Measurements from ENCODE around the gene CNDP1. TPM values are rescaled to one million over a fixed set of nuclear protein-coding genes. Genes with fewer than 3 reads are reported as not detected.

The CNDP1 gene
- total RNA-seq, 4 donors from 2014 or later = 0.08 to 2.4 TPM; not detected in 2

- no peak overlapping the region for H3K4me3 ChIP-seq (ENCODE audit: low read depth, poor library complexity, severe bottlenecking)
- TF ChIP-seq POLR2A (IDR thresholded peaks at IDR 0.05) = no peak
- intact Hi-C loops (cut with DNase I; ENCODE audit: low total_unique reads) = no loop called here
- DNase-seq (ENCODE audit: low spot score in 2 of 2) = no peak
Observed at GRCh38 chr18:74595431-74595830, 61.1 kb downstream of the CNDP1 start.

GRCh38 chr18:74597034-74597661, 62.8 kb downstream of the CNDP1 start:
- intact Hi-C loops (cut with DNase I; ENCODE audit: low total_unique reads) = no loop called here
- WGBS, 2 donors = 0% methylated on average over 33 to 41 of the region's 41 CpGs
- no peak for TF ChIP-seq POLR2A (IDR thresholded peaks at IDR 0.05)
- TF ChIP-seq, protein P1, sequence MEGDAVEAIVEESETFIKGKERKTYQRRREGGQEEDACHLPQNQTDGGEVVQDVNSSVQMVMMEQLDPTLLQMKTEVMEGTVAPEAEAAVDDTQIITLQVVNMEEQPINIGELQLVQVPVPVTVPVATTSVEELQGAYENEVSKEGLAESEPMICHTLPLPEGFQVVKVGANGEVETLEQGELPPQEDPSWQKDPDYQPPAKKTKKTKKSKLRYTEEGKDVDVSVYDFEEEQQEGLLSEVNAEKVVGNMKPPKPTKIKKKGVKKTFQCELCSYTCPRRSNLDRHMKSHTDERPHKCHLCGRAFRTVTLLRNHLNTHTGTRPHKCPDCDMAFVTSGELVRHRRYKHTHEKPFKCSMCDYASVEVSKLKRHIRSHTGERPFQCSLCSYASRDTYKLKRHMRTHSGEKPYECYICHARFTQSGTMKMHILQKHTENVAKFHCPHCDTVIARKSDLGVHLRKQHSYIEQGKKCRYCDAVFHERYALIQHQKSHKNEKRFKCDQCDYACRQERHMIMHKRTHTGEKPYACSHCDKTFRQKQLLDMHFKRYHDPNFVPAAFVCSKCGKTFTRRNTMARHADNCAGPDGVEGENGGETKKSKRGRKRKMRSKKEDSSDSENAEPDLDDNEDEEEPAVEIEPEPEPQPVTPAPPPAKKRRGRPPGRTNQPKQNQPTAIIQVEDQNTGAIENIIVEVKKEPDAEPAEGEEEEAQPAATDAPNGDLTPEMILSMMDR (IDR thresholded peaks at IDR 0.05) = no peak
- H3K4me3 ChIP-seq (ENCODE audit: low read depth, poor library complexity, severe bottlenecking) = peak overlapping the region; percentile 92
- DNase-seq (ENCODE audit: low spot score in 2 of 2) = peak; percentile 37 to 94

DNA sequence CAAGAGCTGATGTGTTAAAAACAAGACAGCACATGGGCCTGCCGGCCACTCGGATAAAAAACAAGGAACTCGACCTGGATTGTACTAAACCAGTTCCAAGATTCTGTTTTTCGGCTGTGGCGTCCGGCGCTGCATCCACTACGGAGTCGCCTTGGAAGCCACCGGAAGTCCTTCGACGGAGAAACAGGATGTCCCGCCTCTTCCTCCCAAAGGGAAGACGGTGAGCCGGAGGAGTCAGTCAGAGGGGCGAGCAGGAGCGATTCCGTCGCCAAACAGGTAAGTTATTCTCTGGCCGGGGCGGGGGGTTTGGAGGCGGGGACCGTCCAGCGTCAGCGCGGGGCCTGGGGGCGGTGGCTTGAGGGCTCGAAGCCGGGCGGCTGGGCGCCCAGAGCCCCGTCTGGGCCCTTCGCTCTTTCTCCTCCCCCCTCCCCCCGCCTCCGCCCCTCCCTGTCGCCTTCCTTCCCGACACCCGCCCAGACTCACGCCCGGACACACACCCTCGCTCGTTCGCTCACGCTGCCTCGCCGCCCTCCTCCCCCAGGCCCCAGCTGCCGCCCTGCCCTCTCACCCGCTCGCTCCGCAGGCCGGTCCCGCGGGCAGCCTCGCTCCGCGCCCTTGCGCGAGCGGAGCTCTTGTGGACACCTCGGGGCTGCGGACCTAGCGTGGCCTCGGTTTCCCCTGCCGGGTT, 63.5 kb downstream of the CNDP1 start, which contains the start of gene ZNF407:
TSS of gene ZNF407 (plus strand) at position 209 of the 688 bp plus-strand sequence. CDS start 33,150 bp downstream, outside the sequence.
- intact Hi-C loops (cut with DNase I; ENCODE audit: low total_unique reads) = no loop called here
- TF ChIP-seq, protein P1 (IDR thresholded peaks at IDR 0.05) = no peak
- peak in 1 of 2 donors; percentile 3 for TF ChIP-seq POLR2A (IDR thresholded peaks at IDR 0.05)
- 1% methylated on average over 51 to 56 of the region's 64 CpGs for WGBS, 2 donors
- H3K4me3 ChIP-seq (ENCODE audit: low read depth, poor library complexity, severe bottlenecking) = peak within 1 kb of the TSS; percentile 92
- DNase-seq (ENCODE audit: low spot score in 2 of 2) = peak; percentile 87 to 97

DNA sequence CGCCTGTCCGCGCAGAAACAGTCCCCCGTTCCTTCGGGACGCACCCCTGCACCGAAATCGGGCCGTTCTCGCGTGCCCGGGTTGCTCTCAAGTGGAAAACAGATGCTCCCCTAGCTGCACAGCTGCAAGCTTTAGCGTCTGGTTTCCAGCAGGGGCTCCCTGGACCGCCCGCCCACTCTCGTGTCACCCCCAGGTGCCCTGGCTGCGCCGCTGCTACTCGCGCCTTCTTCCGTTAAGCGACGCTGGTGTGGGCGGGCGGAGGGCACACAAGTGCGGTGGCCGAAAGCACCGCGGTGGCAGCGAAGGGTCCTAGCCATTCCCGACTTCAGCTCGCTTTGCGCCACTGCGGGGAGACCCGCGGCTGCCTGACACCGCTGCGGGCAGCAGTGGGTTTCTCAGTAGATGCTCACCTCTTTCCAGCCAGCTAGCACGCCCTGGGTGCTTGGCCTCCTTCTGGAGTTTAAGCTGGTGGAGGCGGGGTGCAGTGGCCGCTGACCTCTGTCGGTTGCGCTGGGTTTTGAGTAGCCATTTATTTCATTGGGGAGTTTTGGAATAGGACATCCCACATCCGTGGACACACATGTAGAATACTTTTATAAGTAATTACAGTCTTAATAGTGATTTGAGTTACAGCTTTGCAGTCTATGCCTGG, 64.2 kb downstream of the CNDP1 start:
- 0 to 1% methylated on average over 25 to 31 of the region's 44 CpGs for WGBS, 2 donors
- DNase-seq (ENCODE audit: low spot score in 2 of 2) = peak; percentile 24 to 85
- peak overlapping the region; percentile 92 for H3K4me3 ChIP-seq (ENCODE audit: low read depth, poor library complexity, severe bottlenecking)
- TF ChIP-seq POLR2A (IDR thresholded peaks at IDR 0.05) = no peak
- TF ChIP-seq, protein P1 (IDR thresholded peaks at IDR 0.05) = no peak
- intact Hi-C loops (cut with DNase I; ENCODE audit: low total_unique reads) = no loop called here

DNA sequence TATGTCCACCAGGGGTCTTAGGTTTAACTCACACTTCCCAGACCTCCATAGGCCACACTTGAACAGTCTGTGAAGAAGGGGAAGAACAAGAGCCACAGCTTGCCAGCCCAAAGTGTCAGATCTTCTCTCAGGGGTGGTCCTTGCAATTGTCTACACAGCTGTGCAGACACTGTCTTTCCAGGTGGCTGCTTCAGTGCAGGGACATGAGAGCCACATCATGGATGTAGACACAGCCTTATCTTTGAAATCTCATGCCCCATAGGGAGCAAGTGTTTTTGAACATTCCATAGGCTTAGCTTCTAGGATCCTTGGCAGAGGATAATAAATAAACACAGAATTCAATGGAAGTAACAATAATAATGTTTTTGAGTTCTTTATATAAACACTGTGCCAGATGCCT, 70.1 kb downstream of the CNDP1 start:
- DNase-seq (ENCODE audit: low spot score in 2 of 2) = no peak
- no peak for TF ChIP-seq POLR2A (IDR thresholded peaks at IDR 0.05)
- TF ChIP-seq, protein P1 (IDR thresholded peaks at IDR 0.05) = no peak
- H3K4me3 ChIP-seq (ENCODE audit: low read depth, poor library complexity, severe bottlenecking) = no peak overlapping the region
- intact Hi-C loops (cut with DNase I; ENCODE audit: low total_unique reads) = no loop called here

GRCh38 chr18:74604774-74605173, 70.5 kb downstream of the CNDP1 start:
- DNase-seq (ENCODE audit: low spot score in 2 of 2) = no peak
- 66 to 73% methylated on average over 4 of the region's 4 CpGs for WGBS, 2 donors
- H3K4me3 ChIP-seq (ENCODE audit: low read depth, poor library complexity, severe bottlenecking) = no peak overlapping the region
- no peak for TF ChIP-seq POLR2A (IDR thresholded peaks at IDR 0.05)
- TF ChIP-seq, protein P1 (IDR thresholded peaks at IDR 0.05) = no peak
- intact Hi-C loops (cut with DNase I; ENCODE audit: low total_unique reads) = no loop called here

All from lower leg skin (tissue), 4 donors.